Large intestine (tissue), 3 donors: ENCODE data around the gene NTRK1. TPM values are rescaled to one million over a fixed set of nuclear protein-coding genes. Genes with fewer than 3 reads are reported as not detected.

Source experiments
- DNase-seq, 2 donors: peaks; one replicate each; pipeline versions ENCODE4 v3.0.0 to v3.0.0-alpha.2; 2013
- H3K27ac ChIP-seq: one replicate; pipeline ENCODE4 v1.5.1; 2013; ENCODE audit warnings: low read length
- H3K27me3 ChIP-seq: 2 replicates; pipeline ENCODE4 v1.6.1; 2013; ENCODE audit warnings: low read length; ENCODE audit not compliant: control insufficient read depth, insufficient read depth
- H3K36me3 ChIP-seq: 2 replicates; pipeline ENCODE4 v1.6.1; 2013; ENCODE audit warnings: low read length; ENCODE audit not compliant: control insufficient read depth, insufficient read depth
- H3K4me1 ChIP-seq: one replicate; pipeline ENCODE4 v1.6.1; 2013; ENCODE audit warnings: low read length; ENCODE audit not compliant: control insufficient read depth, insufficient read depth
- H3K4me3 ChIP-seq: one replicate; pipeline ENCODE4 v1.5.1; 2013; ENCODE audit warnings: low read length
- H3K9me3 ChIP-seq: one replicate; pipeline ENCODE4 v1.6.1; 2013; ENCODE audit warnings: mild to moderate bottlenecking, low read depth, low read length, moderate library complexity; ENCODE audit not compliant: control insufficient read depth
- WGBS: methylation state at CpG from one replicate; pipeline ENCODE4 v1.1.5; 2013; ENCODE audit warnings: low lambda C conversion rate; ENCODE audit not compliant: insufficient coverage; 5-methylcytosine and 5-hydroxymethylcytosine counted together
- polyA plus RNA-seq: library from polyadenylated mRNA; unstranded; fragments of 120-200 nt; gene quantifications from one replicate; pipeline ENCODE4 v1.2.1, GENCODE V29; 2013

NTRK1 gene
- polyA plus RNA-seq, 1 donor = 0.15 TPM

GRCh38 chr1:156865865-156866248 is 5.2 kb downstream of the NTRK1 start:
- no CpG with 5 or more reads among the region's 4 CpGs for WGBS
- peaks cover 69% of the 10 kb centered on the region for H3K27me3 ChIP-seq
- no peak overlapping the region for H3K27ac ChIP-seq
- DNase-seq = no peak
- no peaks in the 10 kb centered on the region for H3K36me3 ChIP-seq
- H3K9me3 ChIP-seq = peaks cover 4% of the 10 kb centered on the region
- H3K4me1 ChIP-seq = no peaks in the 10 kb centered on the region
- H3K4me3 ChIP-seq = no peak overlapping the region

DNA sequence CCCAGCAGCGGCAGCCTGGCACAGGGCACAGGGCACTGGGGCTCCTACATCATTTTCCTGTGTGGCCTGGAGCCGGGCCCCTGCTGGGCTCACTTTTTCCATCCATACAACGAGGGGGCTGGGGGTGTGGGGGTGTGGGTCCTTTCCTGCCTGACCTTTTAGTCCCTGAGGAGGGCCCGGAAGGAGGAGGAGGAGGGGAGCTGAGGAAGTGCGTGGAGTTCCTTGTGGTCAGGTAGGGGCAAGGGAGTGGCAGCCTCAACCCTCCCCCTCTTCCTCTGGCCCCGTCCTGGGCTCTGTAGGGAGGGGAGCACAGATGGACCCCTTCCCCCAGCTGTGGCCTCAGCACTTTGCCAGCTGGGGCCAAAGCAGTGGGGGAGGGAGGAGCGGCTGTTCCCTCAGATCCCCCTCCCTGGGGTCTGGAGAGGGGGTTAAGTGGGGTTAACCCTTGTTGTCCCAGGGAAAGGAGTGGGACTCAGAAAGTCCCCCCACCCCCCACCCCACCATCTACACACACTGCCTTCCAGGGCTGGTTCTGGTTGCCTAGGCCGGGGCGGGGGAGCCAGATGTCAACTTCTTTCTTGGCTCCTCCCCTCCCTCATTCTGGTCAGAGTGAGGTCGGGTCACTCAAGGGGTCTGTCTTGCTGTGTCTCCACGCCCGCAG is 5.7 kb downstream of the NTRK1 start:
- no peak overlapping the region for H3K4me3 ChIP-seq
- WGBS = no CpG with 5 or more reads among the region's 12 CpGs
- no peak for DNase-seq
- H3K9me3 ChIP-seq = no peaks in the 10 kb centered on the region
- H3K27ac ChIP-seq = no peak overlapping the region
- peaks cover 64% of the 10 kb centered on the region for H3K27me3 ChIP-seq
- H3K36me3 ChIP-seq = no peaks in the 10 kb centered on the region
- no peaks in the 10 kb centered on the region for H3K4me1 ChIP-seq

DNA sequence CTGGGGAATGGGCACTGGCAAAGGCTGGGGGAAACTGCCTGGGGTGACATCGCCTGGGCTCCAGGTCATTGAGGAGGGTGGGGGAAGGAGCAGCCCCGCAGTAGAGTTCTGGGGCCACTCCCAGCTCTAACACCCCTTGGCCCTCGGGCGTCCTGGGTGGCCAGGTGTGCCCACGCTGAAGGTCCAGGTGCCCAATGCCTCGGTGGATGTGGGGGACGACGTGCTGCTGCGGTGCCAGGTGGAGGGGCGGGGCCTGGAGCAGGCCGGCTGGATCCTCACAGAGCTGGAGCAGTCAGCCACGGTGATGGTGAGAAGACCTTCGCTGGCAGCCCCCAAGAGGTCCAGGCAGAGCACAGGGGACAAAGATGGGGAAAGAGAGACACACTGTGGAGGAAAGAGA is 7.7 kb downstream of the NTRK1 start:
- Histone ChIP-seq H3K4me1 (no peaks in the 10 kb centered on the region), H3K27ac (no peak overlapping the region), H3K9me3 (no peaks in the 10 kb centered on the region), H3K36me3 (no peaks in the 10 kb centered on the region), H3K27me3 (peaks cover 45% of the 10 kb centered on the region), H3K4me3 (no peak overlapping the region)
- WGBS = no CpG with 5 or more reads among the region's 13 CpGs
- no peak for DNase-seq

DNA sequence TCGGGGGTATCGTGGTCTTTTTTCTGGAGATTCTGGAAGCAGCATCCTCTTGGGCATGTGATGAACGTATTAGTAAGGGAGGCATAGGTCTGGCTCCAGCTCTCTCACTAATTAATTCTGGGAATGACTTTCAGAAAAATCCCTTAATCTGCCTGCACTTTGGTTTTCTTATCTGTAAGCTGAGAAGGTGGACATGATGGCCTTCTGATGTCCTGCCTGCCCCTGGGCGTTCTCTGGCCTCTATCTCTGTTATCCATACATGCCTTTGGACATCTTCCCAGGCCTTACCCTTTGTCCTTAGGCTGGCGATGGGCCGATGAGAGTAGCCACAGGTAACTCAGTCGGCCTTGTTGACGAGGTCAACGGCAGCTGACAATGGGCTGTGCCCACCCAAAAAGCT is 8.8 kb downstream of the NTRK1 start:
- no peaks in the 10 kb centered on the region for H3K9me3 ChIP-seq
- DNase-seq = no peak
- no CpG with 5 or more reads among the region's 9 CpGs for WGBS
- peaks cover 45% of the 10 kb centered on the region for H3K27me3 ChIP-seq
- H3K4me1 ChIP-seq = no peaks in the 10 kb centered on the region
- no peak overlapping the region for H3K27ac ChIP-seq
- H3K4me3 ChIP-seq = no peak overlapping the region
- H3K36me3 ChIP-seq = no peaks in the 10 kb centered on the region

- Histone ChIP-seq H3K4me1 (no peaks in the 10 kb centered on the region), H3K27ac (no peak overlapping the region), H3K27me3 (peaks cover 54% of the 10 kb centered on the region), H3K9me3 (no peaks in the 10 kb centered on the region), H3K36me3 (no peaks in the 10 kb centered on the region), H3K4me3 (no peak overlapping the region)
- DNase-seq = no peak
- WGBS = 89% methylated on average over 6 of the region's 18 CpGs
Measured at GRCh38 chr1:156873659-156874058, 13.0 kb downstream of the NTRK1 start.

DNA sequence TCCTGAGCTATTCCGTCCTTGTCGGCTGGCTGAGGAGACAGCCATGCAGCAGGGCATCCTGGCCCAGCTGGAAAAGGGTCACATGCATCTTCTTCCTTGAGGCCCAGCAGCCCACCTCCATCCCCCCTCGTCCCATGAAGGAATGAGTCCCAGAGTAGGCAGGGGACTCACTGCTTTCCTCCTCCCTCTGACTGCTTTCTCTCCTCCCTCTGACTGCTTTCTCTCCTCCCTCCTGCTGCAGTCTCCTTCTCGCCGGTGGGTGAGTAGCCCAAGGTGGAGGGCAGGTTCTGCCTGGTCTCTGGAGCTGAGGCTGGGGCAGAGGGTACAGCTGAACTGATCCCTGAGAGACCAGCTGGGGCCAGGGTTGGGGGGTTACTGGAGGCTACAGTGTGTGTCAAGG is 13.5 kb downstream of the NTRK1 start:
- no CpG with 5 or more reads among the region's 5 CpGs for WGBS
- no peak overlapping the region for H3K4me3 ChIP-seq
- peaks cover 59% of the 10 kb centered on the region for H3K27me3 ChIP-seq

GRCh38 chr1:156874572-156875340 is 14.1 kb downstream of the NTRK1 start:
- Histone ChIP-seq H3K4me1 (no peaks in the 10 kb centered on the region), H3K9me3 (no peaks in the 10 kb centered on the region), H3K36me3 (no peaks in the 10 kb centered on the region), H3K4me3 (no peak overlapping the region), H3K27me3 (peaks cover 57% of the 10 kb centered on the region), H3K27ac (no peak overlapping the region)
- no CpG with 5 or more reads among the region's 16 CpGs for WGBS
- no peak for DNase-seq

More for the DNA sequence above, 13.5 kb downstream of the NTRK1 start:
- no peaks in the 10 kb centered on the region for H3K36me3 ChIP-seq
- no peaks in the 10 kb centered on the region for H3K4me1 ChIP-seq
- H3K9me3 ChIP-seq = no peaks in the 10 kb centered on the region
- DNase-seq = no peak
- no peak overlapping the region for H3K27ac ChIP-seq

DNA sequence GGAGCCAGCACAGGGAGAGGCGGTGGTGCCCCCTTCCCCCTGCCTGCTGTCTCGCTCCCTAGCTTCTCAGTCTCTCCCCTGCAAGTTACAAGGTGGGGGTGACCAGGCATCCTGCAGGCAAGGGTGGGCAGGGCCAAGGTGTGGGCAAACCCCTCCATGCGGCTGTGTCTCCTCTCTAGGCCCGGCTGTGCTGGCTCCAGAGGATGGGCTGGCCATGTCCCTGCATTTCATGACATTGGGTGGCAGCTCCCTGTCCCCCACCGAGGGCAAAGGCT is 14.6 kb downstream of the NTRK1 start:
- no CpG with 5 or more reads among the region's 5 CpGs for WGBS
- H3K4me3 ChIP-seq = no peak overlapping the region
- no peak overlapping the region for H3K27ac ChIP-seq
- no peaks in the 10 kb centered on the region for H3K4me1 ChIP-seq
- H3K9me3 ChIP-seq = no peaks in the 10 kb centered on the region
- no peak for DNase-seq
- H3K27me3 ChIP-seq = peaks cover 60% of the 10 kb centered on the region
- H3K36me3 ChIP-seq = no peaks in the 10 kb centered on the region

DNA sequence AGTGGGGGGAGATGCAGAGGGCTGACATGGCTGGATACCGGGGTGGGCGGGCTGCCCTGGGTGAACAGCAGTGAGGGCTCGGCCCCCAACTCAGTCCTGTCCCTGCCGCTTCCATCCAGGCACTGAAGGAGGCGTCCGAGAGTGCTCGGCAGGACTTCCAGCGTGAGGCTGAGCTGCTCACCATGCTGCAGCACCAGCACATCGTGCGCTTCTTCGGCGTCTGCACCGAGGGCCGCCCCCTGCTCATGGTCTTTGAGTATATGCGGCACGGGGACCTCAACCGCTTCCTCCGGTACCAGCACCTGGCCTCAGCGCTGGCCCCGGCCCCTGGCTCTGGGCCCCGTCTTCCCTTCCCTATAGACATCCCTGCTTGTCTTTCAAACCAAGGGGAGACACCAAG is 15.6 kb downstream of the NTRK1 start:
- no CpG with 5 or more reads among the region's 21 CpGs for WGBS
- no peak overlapping the region for H3K4me3 ChIP-seq
- H3K27ac ChIP-seq = no peak overlapping the region
- no peaks in the 10 kb centered on the region for H3K4me1 ChIP-seq
- no peak for DNase-seq
- no peaks in the 10 kb centered on the region for H3K9me3 ChIP-seq
- H3K27me3 ChIP-seq = peaks cover 69% of the 10 kb centered on the region
- H3K36me3 ChIP-seq = no peaks in the 10 kb centered on the region

DNA sequence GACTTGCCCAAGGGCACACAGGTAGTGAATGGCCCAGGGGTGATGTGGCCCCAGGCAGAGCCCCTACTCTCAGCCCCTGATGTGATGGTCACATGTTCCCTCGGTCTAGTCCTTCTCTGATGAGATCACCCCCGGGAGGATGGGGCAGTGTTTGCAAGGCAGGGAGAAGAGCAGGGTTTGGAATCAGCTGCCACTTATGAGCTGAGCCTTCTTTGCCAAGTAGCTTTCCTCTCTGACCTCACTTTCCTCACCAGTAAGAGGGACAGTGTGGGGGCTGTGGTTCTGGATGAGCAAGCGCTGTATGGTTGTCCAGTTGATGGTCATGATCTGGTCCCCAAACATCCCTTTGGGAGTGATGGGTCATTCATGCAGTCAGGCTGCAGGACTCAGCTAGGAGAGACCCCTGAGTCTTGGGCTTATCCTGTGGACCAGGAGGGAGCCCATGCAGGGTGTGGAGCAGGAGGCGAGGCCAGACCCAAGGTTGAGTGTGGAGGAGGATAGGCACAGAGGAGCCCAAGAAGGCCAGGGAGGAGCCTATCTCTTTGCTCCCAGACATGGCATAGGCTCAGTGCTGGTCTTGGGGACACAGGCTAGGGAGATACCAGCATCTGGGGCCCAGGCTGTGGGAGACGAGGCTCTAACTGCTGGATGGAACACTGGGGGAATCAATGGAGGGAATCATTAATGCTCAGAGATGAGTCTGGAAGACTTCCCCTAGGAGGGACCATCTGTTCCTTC is 16.9 kb downstream of the NTRK1 start:
- WGBS = no CpG with 5 or more reads among the region's 5 CpGs
- Histone ChIP-seq H3K27ac (no peak overlapping the region), H3K4me3 (no peak overlapping the region), H3K9me3 (no peaks in the 10 kb centered on the region), H3K4me1 (no peaks in the 10 kb centered on the region), H3K36me3 (no peaks in the 10 kb centered on the region), H3K27me3 (peaks cover 76% of the 10 kb centered on the region)
- DNase-seq = no peak
